ENCODE data around the gene PLIN5. TPM values are rescaled to one million over a fixed set of nuclear protein-coding genes. Genes with fewer than 3 reads are reported as not detected.

The PLIN5 gene
- total and polyA plus RNA-seq, 4 donors: 13.3 to 83.8 (median 56.6) TPM

- no peaks in the 10 kb centered on the region for H3K27me3 ChIP-seq (ENCODE audit: control insufficient read depth in 4 of 4, insufficient read depth in 4 of 4, low read length in 3 of 4)
- no peaks in the 10 kb centered on the region for H3K9me3 ChIP-seq (ENCODE audit: control insufficient read depth in 4 of 4, low read length in 3 of 4)
- H3K4me1 ChIP-seq (ENCODE audit: control insufficient read depth in 4 of 4, insufficient read depth in 4 of 4, low read length in 3 of 4): no peaks in the 10 kb centered on the region
- DNase-seq (ENCODE audit: low spot score): no peak
- H3K9ac ChIP-seq (ENCODE audit: low read depth in 1 of 2, low read length in 2 of 2): no peak overlapping the region
- 94% methylated on average over 25 of the region's 25 CpGs for WGBS
- TF ChIP-seq MAX (IDR thresholded peaks at IDR 0.05): no peak
- TF ChIP-seq GABPA (IDR thresholded peaks at IDR 0.05 in 1 of 2, conservative IDR thresholded peaks at IDR 0.05 in 1 of 2): no peak
- TF ChIP-seq HNF4G (IDR thresholded peaks at IDR 0.05): no peak
- H3K4me3 ChIP-seq (ENCODE audit: low read depth in 1 of 3, low read length in 3 of 3): no peak overlapping the region
- no peak overlapping the region for H3K27ac ChIP-seq (ENCODE audit: low read depth in 1 of 2, low read length in 2 of 2)
- H3K36me3 ChIP-seq (ENCODE audit: control insufficient read depth in 4 of 4, insufficient read depth in 3 of 4, low read depth in 1 of 4, low read length in 3 of 4): peaks cover 12 to 73% (median 26%) of the 10 kb centered on the region in 4 donors
Measured at GRCh38 chr19:4501691-4502090, 33.3 kb downstream of the PLIN5 start.

- Histone ChIP-seq H3K9ac (ENCODE audit: low read depth in 1 of 2, low read length in 2 of 2) (no peak overlapping the region), H3K4me3 (ENCODE audit: low read depth in 1 of 3, low read length in 3 of 3) (no peak overlapping the region), H3K9me3 (ENCODE audit: control insufficient read depth in 4 of 4, low read length in 3 of 4) (no peaks in the 10 kb centered on the region), H3K36me3 (ENCODE audit: control insufficient read depth in 4 of 4, insufficient read depth in 3 of 4, low read depth in 1 of 4, low read length in 3 of 4) (peaks cover 12 to 70% (median 25%) of the 10 kb centered on the region in 4 donors), H3K27ac (ENCODE audit: low read depth in 1 of 2, low read length in 2 of 2) (no peak overlapping the region), H3K27me3 (ENCODE audit: control insufficient read depth in 4 of 4, insufficient read depth in 4 of 4, low read length in 3 of 4) (no peaks in the 10 kb centered on the region), H3K4me1 (ENCODE audit: control insufficient read depth in 4 of 4, insufficient read depth in 4 of 4, low read length in 3 of 4) (no peaks in the 10 kb centered on the region)
- WGBS: 95% methylated on average over 29 of the region's 29 CpGs
- TF ChIP-seq ZBTB33 (IDR thresholded peaks at IDR 0.05): no peak
- no peak for TF ChIP-seq RAD21 (IDR thresholded peaks at IDR 0.05)
- no peak for TF ChIP-seq FOXA1 (IDR thresholded peaks at IDR 0.05)
- no peak for TF ChIP-seq CTCF (IDR thresholded peaks at IDR 0.05; ENCODE audit: low read depth, low read length, missing input control)
- no peak for TF ChIP-seq YY1 (IDR thresholded peaks at IDR 0.05)
- TF ChIP-seq ATF3 (IDR thresholded peaks at IDR 0.05): no peak
- no peak for TF ChIP-seq TAF1 (conservative IDR thresholded peaks at IDR 0.05)
- TF ChIP-seq EGR1 (IDR thresholded peaks at IDR 0.05; ENCODE audit: low read depth in 2 of 2): no peak
- TF ChIP-seq HNF4A (conservative IDR thresholded peaks at IDR 0.05): no peak
- TF ChIP-seq JUND (IDR thresholded peaks at IDR 0.05): no peak
- no peak for TF ChIP-seq FOXA2 (IDR thresholded peaks at IDR 0.05)
- TF ChIP-seq GABPA (IDR thresholded peaks at IDR 0.05 in 1 of 2, conservative IDR thresholded peaks at IDR 0.05 in 1 of 2): no peak
- TF ChIP-seq SP1 (IDR thresholded peaks at IDR 0.05): no peak
- no peak for TF ChIP-seq MAX (IDR thresholded peaks at IDR 0.05)
- TF ChIP-seq REST (IDR thresholded peaks at IDR 0.05): no peak
- TF ChIP-seq HNF4G (IDR thresholded peaks at IDR 0.05): no peak
- DNase-seq (ENCODE audit: low spot score): no peak
Measured at GRCh38 chr19:4500841-4501591, 34.0 kb downstream of the PLIN5 start.

Data from liver (tissue), 9 donors.